ENCODE measurements around the gene PIEZO2.

The PIEZO2 gene

DNA sequence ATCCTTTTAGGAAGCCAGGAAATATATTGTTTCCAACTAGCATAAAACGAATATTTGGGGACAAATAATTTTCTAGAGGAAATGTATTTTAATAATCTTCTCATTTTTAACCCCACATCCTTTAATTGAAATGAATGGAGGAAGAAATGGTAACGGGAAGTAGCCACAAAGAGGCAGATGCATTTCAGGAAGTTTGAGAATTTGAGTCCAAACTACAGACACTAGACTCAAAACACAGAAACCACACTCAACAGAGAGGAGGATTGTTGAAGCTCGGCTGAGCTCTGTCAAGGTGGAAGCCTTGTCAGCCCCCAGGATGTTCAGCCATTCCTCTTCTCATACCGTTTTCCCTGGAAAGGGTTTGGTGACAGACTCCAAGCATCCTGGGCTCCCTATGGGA lies 335.0 kb downstream of the PIEZO2 start:
- no peaks in the 10 kb centered on the region for H3K36me3 ChIP-seq (ENCODE audit: control insufficient read depth in 2 of 2, insufficient read depth in 1 of 2, low read length in 2 of 2)
- ChIA-PET POLR2A (interaction anchor here (0.7 kb wide), 1 partner anchor 58 kb away, joined by 3 read pairs; no protein-coding TSS in a partner anchor), CTCF (no interaction called here)
- H3K4me1 ChIP-seq (ENCODE audit: control insufficient read depth, insufficient read depth, low read length): no peaks in the 10 kb centered on the region
- no peak overlapping the region for H3K4me3 ChIP-seq (ENCODE audit: low read depth, low read length)
- no peak for TF ChIP-seq ZNF2 (tag by site-specific recombination; IDR thresholded peaks at IDR 0.05)
- no peak for TF ChIP-seq ZNF239 (tag by site-specific recombination; IDR thresholded peaks at IDR 0.05)
- TF ChIP-seq KLF9 (tag by site-specific recombination; IDR thresholded peaks at IDR 0.05; ENCODE audit: low read depth): no peak
- TF ChIP-seq ZNF214 (tag by site-specific recombination; IDR thresholded peaks at IDR 0.05; ENCODE audit: borderline replicate concordance): no peak
- TF ChIP-seq ZNF645 (tag by site-specific recombination; IDR thresholded peaks at IDR 0.05): no peak
- H3K27ac ChIP-seq (ENCODE audit: extremely low read depth, low read depth, low read length): no peak overlapping the region
- no peaks in the 10 kb centered on the region for H3K9me3 ChIP-seq (ENCODE audit: control insufficient read depth, insufficient read depth, low read depth, low read length)

DNA sequence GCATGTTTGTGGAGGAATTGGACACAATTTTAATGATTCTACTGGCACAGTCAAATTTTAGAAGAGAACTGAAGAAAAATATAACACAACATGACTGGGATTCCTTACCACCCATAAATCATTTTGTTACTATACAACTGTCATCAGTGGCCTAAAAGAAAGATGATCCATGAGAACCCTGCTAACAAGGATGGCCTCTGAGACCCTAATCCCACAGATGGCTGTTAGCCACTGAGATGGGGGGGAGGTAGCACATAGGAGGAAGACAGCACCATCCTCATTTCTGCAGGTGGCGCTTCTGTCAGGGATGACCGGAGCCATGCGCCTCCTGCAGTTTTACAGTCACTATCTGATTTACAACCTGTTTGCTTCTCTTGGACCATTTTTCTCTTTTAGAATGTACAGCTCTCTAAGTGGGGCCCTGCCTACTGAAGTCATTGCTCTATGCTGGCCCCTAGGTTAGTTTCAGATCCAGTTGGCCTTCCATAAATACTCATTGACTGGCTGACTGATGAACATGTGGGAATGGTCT lies 343.7 kb downstream of the PIEZO2 start:
- TF ChIP-seq GLIS1 (tag by site-specific recombination; IDR thresholded peaks at IDR 0.05) (peak; percentile 30; the same call in 1 of the 2 replicates), ZNF623 (tag by site-specific recombination; IDR thresholded peaks at IDR 0.05) (no peak), FEZF1 (tag by site-specific recombination; IDR thresholded peaks at IDR 0.05) (peak; percentile 42; the same call in 1 of the 2 replicates)
- Histone ChIP-seq H3K36me3 (ENCODE audit: control insufficient read depth in 2 of 2, insufficient read depth in 1 of 2, low read length in 2 of 2) (no peaks in the 10 kb centered on the region), H3K9me3 (ENCODE audit: control insufficient read depth, insufficient read depth, low read depth, low read length) (no peaks in the 10 kb centered on the region), H3K4me1 (ENCODE audit: control insufficient read depth, insufficient read depth, low read length) (no peaks in the 10 kb centered on the region), H3K4me3 (ENCODE audit: low read depth, low read length) (no peak overlapping the region), H3K27ac (ENCODE audit: extremely low read depth, low read depth, low read length) (no peak overlapping the region)
- ChIA-PET POLR2A (no interaction called here), CTCF (interaction anchor here (1.5 kb wide), 1 partner anchor 18 kb away, joined by 3 read pairs; no protein-coding TSS in a partner anchor)

- H3K4me1 ChIP-seq (ENCODE audit: control insufficient read depth, insufficient read depth, low read length): no peaks in the 10 kb centered on the region
- POLR2A ChIA-PET: no interaction called here
- CTCF ChIA-PET: interaction anchor here (0.7 to 1.6 kb wide), 2 partner anchors 17 to 185 kb away, joined by 3 to 4 read pairs; no protein-coding TSS in a partner anchor
- H3K4me3 ChIP-seq (ENCODE audit: low read depth, low read length): no peak overlapping the region
- H3K9me3 ChIP-seq (ENCODE audit: control insufficient read depth, insufficient read depth, low read depth, low read length): no peaks in the 10 kb centered on the region
- H3K27ac ChIP-seq (ENCODE audit: extremely low read depth, low read depth, low read length): no peak overlapping the region
- no peaks in the 10 kb centered on the region for H3K36me3 ChIP-seq (ENCODE audit: control insufficient read depth in 2 of 2, insufficient read depth in 1 of 2, low read length in 2 of 2)
- TF ChIP-seq MEIS1 (CRISPR knock-in tag; IDR thresholded peaks at IDR 0.05; ENCODE audit: borderline replicate concordance) (no peak), TRIM28 (IDR thresholded peaks at IDR 0.05; ENCODE audit: borderline replicate concordance, low read length) (no peak), ZNF664 (tag by site-specific recombination; IDR thresholded peaks at IDR 0.05) (no peak), ZNF544 (tag by site-specific recombination; IDR thresholded peaks at IDR 0.05) (no peak), ZNF768 (tag by site-specific recombination; IDR thresholded peaks at IDR 0.05) (no peak), ZNF600 (tag by site-specific recombination; IDR thresholded peaks at IDR 0.05) (no peak), ZNF311 (tag by site-specific recombination; IDR thresholded peaks at IDR 0.05; ENCODE audit: borderline replicate concordance) (no peak), ZNF837 (tag by site-specific recombination; IDR thresholded peaks at IDR 0.05) (no peak), ZFP3 (tag by site-specific recombination; IDR thresholded peaks at IDR 0.05; ENCODE audit: low read depth) (no peak), GLIS1 (tag by site-specific recombination; IDR thresholded peaks at IDR 0.05) (no peak), ZNF16 (tag by site-specific recombination; IDR thresholded peaks at IDR 0.05; ENCODE audit: low read depth) (no peak), ZNF692 (tag by site-specific recombination; IDR thresholded peaks at IDR 0.05) (no peak), ZNF830 (tag by site-specific recombination; IDR thresholded peaks at IDR 0.05; ENCODE audit: low read depth) (no peak), KLF17 (tag by site-specific recombination; IDR thresholded peaks at IDR 0.05) (no peak), YY2 (tag by site-specific recombination; IDR thresholded peaks at IDR 0.05) (no peak)
- TF ChIP-seq, protein P1, sequence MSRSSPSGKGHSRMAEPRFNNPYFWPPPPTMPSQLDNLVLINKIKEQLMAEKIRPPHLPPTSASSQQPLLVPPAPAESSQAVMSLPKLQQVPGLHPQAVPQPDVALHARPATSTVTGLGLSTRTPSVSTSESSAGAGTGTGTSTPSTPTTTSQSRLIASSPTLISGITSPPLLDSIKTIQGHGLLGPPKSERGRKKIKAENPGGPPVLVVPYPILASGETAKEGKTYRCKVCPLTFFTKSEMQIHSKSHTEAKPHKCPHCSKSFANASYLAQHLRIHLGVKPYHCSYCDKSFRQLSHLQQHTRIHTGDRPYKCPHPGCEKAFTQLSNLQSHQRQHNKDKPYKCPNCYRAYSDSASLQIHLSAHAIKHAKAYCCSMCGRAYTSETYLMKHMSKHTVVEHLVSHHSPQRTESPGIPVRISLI (tag by site-specific recombination; IDR thresholded peaks at IDR 0.05): no peak
Measured at GRCh38 chr18:10804126-10804525, 345.2 kb downstream of the PIEZO2 start.
